Neuron (in vitro differentiated cells): ENCODE measurements around the gene NRDE2.

Source experiments
- H2AFZ ChIP-seq: one replicate; pipeline ENCODE4 v1.6.1; 2013; ENCODE audit warnings: low read depth, mild to moderate bottlenecking, inconsistent platforms, low read length, moderate library complexity
- H3K27me3 ChIP-seq: one replicate; pipeline ENCODE4 v1.6.1; 2013; ENCODE audit warnings: low read length; ENCODE audit not compliant: insufficient read depth
- H3K36me3 ChIP-seq: one replicate; pipeline ENCODE4 v1.6.1; 2013; ENCODE audit warnings: low read length; ENCODE audit not compliant: insufficient read depth
- H3K4me1 ChIP-seq: one replicate; pipeline ENCODE4 v1.6.1; 2013; ENCODE audit warnings: low read length; ENCODE audit not compliant: insufficient read depth
- H3K4me3 ChIP-seq: 2 replicates; pipeline ENCODE4 v1.5.1; 2013; ENCODE audit warnings: mild to moderate bottlenecking, low read length, moderate library complexity
- H3K9me3 ChIP-seq: one replicate; pipeline ENCODE4 v1.6.1; 2013; ENCODE audit warnings: low read length

The NRDE2 gene

DNA sequence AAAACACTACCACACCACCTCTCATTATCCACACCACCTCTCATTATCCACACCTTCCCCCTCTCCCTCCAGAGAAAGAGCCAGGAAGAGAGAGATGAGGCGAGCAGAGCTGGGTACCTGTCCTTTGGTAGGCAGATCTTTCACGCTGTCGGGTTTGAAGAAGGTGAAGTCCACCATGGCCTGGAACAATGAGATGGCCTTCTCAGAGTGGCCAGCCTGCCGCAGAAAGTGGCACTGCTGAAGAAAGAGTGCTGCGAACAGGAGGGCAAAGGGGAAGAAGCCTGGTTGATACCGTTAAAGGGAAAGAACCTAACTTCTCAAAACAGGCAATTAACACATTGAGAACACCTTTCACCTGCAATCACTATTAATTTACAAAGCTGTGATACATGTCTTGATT, 30.6 kb downstream of the NRDE2 start:
- peaks cover 56% of the 10 kb centered on the region for H3K36me3 ChIP-seq
- H3K4me1 ChIP-seq: no peaks in the 10 kb centered on the region
- H3K4me3 ChIP-seq: no peak overlapping the region
- H3K9me3 ChIP-seq: no peaks in the 10 kb centered on the region
- no peaks in the 10 kb centered on the region for H3K27me3 ChIP-seq
- no peak overlapping the region for H2AFZ ChIP-seq

DNA sequence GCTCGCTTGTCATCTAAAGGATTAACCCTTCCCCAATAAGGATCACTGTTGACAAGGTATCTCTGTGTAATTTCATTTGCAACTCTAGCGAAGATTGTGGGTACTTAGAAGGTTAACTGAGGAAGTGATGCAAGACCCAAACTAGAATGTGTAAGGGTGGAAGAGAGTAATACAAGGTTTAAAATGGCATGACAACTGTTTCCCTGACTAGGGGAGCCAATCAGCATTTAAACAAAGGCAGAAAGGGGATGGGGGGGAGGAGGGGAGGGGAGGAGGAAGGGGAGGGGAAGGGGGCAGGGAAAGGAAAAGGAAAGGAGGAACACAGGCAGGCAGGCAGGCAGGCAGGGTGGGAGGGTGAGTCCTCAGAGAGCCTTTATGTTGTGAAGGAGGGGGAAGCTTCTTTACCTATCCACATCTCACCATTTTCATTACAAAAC, 31.1 kb downstream of the NRDE2 start:
- Histone ChIP-seq H2AFZ (no peak overlapping the region), H3K27me3 (no peaks in the 10 kb centered on the region), H3K36me3 (peaks cover 60% of the 10 kb centered on the region), H3K9me3 (no peaks in the 10 kb centered on the region), H3K4me1 (no peaks in the 10 kb centered on the region), H3K4me3 (no peak overlapping the region)

DNA sequence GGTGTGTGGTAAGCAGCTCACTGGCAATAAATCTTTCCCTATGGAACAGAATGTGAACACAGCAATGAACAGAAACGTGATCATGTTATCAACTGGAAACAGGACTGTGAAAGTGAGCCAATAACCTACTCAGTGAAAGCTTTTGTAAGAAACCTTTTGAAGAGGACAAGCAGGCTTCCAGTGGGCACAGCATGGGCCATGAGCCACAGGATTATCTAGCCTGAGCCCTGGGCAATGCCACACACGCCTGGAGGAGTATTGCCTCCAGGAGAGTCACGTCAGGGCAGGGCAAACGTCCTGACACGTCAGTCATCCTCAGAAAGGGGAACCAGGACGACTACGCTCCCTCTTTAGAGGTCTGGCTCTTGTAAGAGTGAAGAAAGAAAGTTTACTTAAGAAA, 32.3 kb downstream of the NRDE2 start:
- H3K4me1 ChIP-seq: no peaks in the 10 kb centered on the region
- no peaks in the 10 kb centered on the region for H3K9me3 ChIP-seq
- H3K36me3 ChIP-seq: peaks cover 59% of the 10 kb centered on the region
- H3K4me3 ChIP-seq: no peak overlapping the region
- no peak overlapping the region for H2AFZ ChIP-seq
- H3K27me3 ChIP-seq: no peaks in the 10 kb centered on the region

GRCh38 chr14:90297876-90298629, 33.7 kb downstream of the NRDE2 start:
- H3K27me3 ChIP-seq: no peaks in the 10 kb centered on the region
- no peak overlapping the region for H2AFZ ChIP-seq
- H3K36me3 ChIP-seq: peaks cover 56% of the 10 kb centered on the region

DNA sequence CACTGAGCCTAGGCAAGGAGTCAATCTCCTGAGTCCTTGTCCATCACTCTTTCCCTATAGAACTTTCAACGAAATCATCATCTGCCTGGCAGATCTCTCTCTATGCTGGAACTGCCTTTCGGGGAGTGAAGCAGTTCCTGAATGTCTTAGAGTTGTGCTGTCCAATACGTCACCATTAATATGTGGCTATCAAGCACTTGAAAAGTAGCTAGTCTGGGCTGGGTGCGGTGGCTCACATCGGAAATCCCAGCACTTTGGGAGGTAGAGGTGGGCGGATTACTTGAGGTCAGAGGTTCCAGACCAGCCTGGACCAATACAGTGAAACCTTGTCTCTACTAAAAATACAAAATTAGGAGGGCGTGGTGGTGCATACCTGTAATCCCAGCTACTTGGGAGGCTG, 35.1 kb downstream of the NRDE2 start:
- H3K4me3 ChIP-seq: no peak overlapping the region
- H3K4me1 ChIP-seq: no peaks in the 10 kb centered on the region
- no peaks in the 10 kb centered on the region for H3K27me3 ChIP-seq
- H3K9me3 ChIP-seq: no peaks in the 10 kb centered on the region
- no peak overlapping the region for H2AFZ ChIP-seq
- peaks cover 56% of the 10 kb centered on the region for H3K36me3 ChIP-seq

More at GRCh38 chr14:90297876-90298629, 33.7 kb downstream of the NRDE2 start:
- no peaks in the 10 kb centered on the region for H3K4me1 ChIP-seq
- no peak overlapping the region for H3K4me3 ChIP-seq
- H3K9me3 ChIP-seq: no peaks in the 10 kb centered on the region

DNA sequence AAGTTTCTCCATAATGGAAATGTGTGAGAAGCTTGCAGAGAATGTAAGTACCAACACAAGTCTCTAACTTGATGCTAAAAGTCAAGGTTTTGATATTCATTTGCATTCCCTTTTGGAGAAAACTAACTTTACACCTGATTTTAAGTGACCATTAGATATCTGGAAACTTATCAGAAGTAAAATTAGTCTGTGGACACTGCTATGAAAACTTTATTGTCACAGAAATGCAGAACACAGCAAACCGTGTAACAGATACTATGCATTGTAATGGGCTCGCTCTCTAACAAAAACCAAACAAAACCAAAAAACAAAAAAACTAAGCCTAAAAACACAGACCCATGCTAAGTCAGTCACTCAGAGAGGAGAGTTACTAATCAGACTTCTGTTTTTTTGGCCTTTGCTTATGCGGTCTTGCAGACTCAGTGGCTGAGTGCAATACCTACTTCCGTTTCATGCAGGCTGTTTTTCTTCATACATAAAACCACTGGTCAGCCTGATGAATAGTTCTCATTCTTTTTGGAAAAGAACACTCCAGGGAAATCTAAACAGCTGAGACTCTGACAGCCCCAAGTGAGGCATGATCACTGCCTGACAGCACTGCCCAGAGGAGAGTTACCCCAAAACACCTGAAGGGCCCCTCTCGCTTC, 35.7 kb downstream of the NRDE2 start:
- no peak overlapping the region for H3K4me3 ChIP-seq
- no peaks in the 10 kb centered on the region for H3K27me3 ChIP-seq
- H3K9me3 ChIP-seq: no peaks in the 10 kb centered on the region
- H3K4me1 ChIP-seq: no peaks in the 10 kb centered on the region
- no peak overlapping the region for H2AFZ ChIP-seq
- H3K36me3 ChIP-seq: peaks cover 57% of the 10 kb centered on the region

DNA sequence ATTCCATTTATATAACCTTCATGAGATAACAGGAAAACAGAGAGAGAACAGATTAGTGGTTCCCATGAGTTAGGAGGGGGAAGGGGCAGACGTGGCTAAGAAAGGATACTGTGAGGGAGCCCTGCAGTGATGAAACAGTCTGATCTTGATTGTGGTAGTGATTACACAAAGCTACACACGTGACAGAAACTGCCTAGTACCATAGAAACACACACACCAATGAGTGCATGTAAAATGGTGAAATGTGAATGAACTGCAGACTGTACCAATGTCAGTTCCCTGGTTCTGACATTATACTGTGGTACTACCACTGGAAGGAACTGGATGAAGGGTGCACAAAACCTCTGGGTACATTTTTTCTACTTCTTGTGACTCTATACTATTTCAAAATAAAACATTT, 36.9 kb downstream of the NRDE2 start:
- Histone ChIP-seq H3K4me3 (no peak overlapping the region), H3K36me3 (peaks cover 63% of the 10 kb centered on the region), H3K9me3 (no peaks in the 10 kb centered on the region), H3K27me3 (no peaks in the 10 kb centered on the region), H3K4me1 (no peaks in the 10 kb centered on the region), H2AFZ (no peak overlapping the region)

- Histone ChIP-seq H3K4me3 (no peak overlapping the region), H3K27me3 (no peaks in the 10 kb centered on the region), H2AFZ (no peak overlapping the region), H3K9me3 (no peaks in the 10 kb centered on the region), H3K4me1 (peaks cover 1% of the 10 kb centered on the region), H3K36me3 (peaks cover 64% of the 10 kb centered on the region)
Measured at GRCh38 chr14:90293766-90294730, 37.7 kb downstream of the NRDE2 start.

DNA sequence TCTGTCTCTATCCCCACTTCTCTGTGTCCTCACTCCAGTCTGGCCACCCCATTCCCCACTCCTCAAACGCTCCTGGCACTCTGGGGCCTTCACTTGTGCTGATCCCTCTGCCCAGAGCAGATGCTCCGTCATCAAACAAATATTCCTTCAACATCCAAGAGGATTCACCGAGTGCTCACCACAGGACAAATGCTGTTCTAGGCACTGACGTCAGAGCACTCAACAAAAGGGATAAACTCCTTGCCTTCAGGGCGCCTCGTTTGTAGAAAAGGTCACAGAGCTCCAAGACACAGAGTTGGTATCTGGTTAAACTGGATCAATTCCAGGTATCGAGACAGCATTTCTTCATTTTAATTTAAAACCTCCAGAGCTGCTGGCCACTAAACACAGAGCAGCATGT, 40.0 kb downstream of the NRDE2 start:
- Histone ChIP-seq H3K36me3 (peaks cover 62% of the 10 kb centered on the region), H3K4me3 (no peak overlapping the region), H3K4me1 (peaks cover 11% of the 10 kb centered on the region)

GRCh38 chr14:90290337-90291011, 41.3 kb downstream of the NRDE2 start:
- Histone ChIP-seq H3K4me1 (peaks cover 11% of the 10 kb centered on the region), H2AFZ (no peak overlapping the region), H3K27me3 (no peaks in the 10 kb centered on the region), H3K36me3 (peaks cover 61% of the 10 kb centered on the region), H3K9me3 (no peaks in the 10 kb centered on the region), H3K4me3 (no peak overlapping the region)

More for the DNA sequence above, 40.0 kb downstream of the NRDE2 start:
- Histone ChIP-seq H3K9me3 (no peaks in the 10 kb centered on the region), H3K27me3 (no peaks in the 10 kb centered on the region), H2AFZ (no peak overlapping the region)

GRCh38 chr14:90288651-90289355, 42.9 kb downstream of the NRDE2 start:
- no peak overlapping the region for H2AFZ ChIP-seq
- H3K27me3 ChIP-seq: no peaks in the 10 kb centered on the region
- peaks cover 55% of the 10 kb centered on the region for H3K36me3 ChIP-seq
- H3K9me3 ChIP-seq: no peaks in the 10 kb centered on the region
- peaks cover 11% of the 10 kb centered on the region for H3K4me1 ChIP-seq
- no peak overlapping the region for H3K4me3 ChIP-seq

DNA sequence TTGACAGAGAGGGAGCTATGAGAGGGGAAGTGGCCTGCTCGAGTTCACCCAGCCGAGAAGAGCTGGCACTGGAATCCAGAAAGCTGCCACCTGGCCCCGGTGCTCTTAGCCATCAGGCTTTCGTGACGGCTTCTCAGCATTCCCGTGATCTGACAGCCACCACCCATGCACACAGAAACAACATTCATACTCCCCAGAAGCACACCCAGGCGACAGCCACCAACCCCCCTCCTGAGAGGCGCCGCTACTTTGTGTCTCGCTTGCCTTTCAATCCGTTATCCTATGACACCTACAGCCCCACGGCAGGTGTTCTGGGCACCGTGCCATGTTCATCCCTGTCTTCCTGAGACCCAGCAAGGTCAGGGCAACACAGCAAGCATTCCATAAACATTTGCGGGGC, 44.0 kb downstream of the NRDE2 start:
- no peak overlapping the region for H2AFZ ChIP-seq
- no peaks in the 10 kb centered on the region for H3K9me3 ChIP-seq
- peaks cover 11% of the 10 kb centered on the region for H3K4me1 ChIP-seq
- no peak overlapping the region for H3K4me3 ChIP-seq
- H3K36me3 ChIP-seq: peaks cover 55% of the 10 kb centered on the region
- no peaks in the 10 kb centered on the region for H3K27me3 ChIP-seq
